H1 (cell line): ENCODE data around the gene DAGLA. TPM values are rescaled to one million over a fixed set of nuclear protein-coding genes. Genes with fewer than 3 reads are reported as not detected.

Experiments used
- CTCF ChIA-PET: fragments of 300-600 bp; sonication (Branson Sonifier 250); formaldehyde crosslinking; loops from one replicate; lab custom pipeline; 2021; ENCODE audit not compliant: partially characterized antibody; lab: Charles Lee
- POLR2A ChIA-PET: fragments of 300-600 bp; sonication (Branson Sonifier 250); formaldehyde crosslinking; loops from one replicate; lab custom pipeline; 2021; ENCODE audit warnings: inconsistent platforms; ENCODE audit not compliant: partially characterized antibody; lab: Charles Lee
- DNase-seq, 2 experiments: peaks; one replicate each; pipeline versions ENCODE4 v3.0.0 to v3.0.0-alpha.2; 2010 to 2022; ENCODE audit warnings: low spot score in 2 of 2, low read depth in 1 of 2, mixed read lengths in 1 of 2
- FAIRE-seq: peaks from 2 replicates; lab custom pipeline; 2011; peaks lifted over from hg19 to GRCh38; lab: Jason Lieb, UNC
- H2AFZ ChIP-seq: 2 replicates; pipeline ENCODE4 v1.8.1; 2012; ENCODE audit warnings: low read length, inconsistent platforms
- H2AK5ac ChIP-seq: 2 replicates; pipeline ENCODE4 v1.6.1; 2013; ENCODE audit warnings: low read depth, low read length
- H2BK120ac ChIP-seq: replicated peaks from 2 replicates; pipeline ENCODE3; 2013; ENCODE audit warnings: low read depth, low read length, inconsistent platforms
- H2BK12ac ChIP-seq: 2 replicates; pipeline ENCODE4 v1.6.1; 2013; ENCODE audit warnings: low read depth, low read length
- H2BK15ac ChIP-seq: 2 replicates; pipeline ENCODE4 v1.6.1; 2013; ENCODE audit warnings: low read length
- H2BK20ac ChIP-seq: 2 replicates; pipeline ENCODE4 v1.6.1; 2013; ENCODE audit warnings: low read length
- H2BK5ac ChIP-seq: 2 replicates; pipeline ENCODE4 v1.6.1; 2013; ENCODE audit warnings: low read depth, low read length
- H3K14ac ChIP-seq: 2 replicates; pipeline ENCODE4 v1.6.1; 2013; ENCODE audit warnings: inconsistent platforms; ENCODE audit not compliant: insufficient read length
- H3K18ac ChIP-seq: 2 replicates; pipeline ENCODE4 v1.6.1; 2013; ENCODE audit warnings: low read length; ENCODE audit errors: extremely low read depth
- H3K23ac ChIP-seq: 2 replicates; pipeline ENCODE4 v1.6.1; 2013; ENCODE audit warnings: inconsistent platforms; ENCODE audit not compliant: insufficient read length
- H3K23me2 ChIP-seq: 2 replicates; pipeline ENCODE4 v1.6.1; 2013; ENCODE audit warnings: low read depth, low read length
- H3K27ac ChIP-seq: 2 replicates; pipeline ENCODE4 v1.6.1; 2011; ENCODE audit warnings: low read depth, low read length, inconsistent platforms
- H3K27me3 ChIP-seq, 4 experiments: replicated peaks in 1 of 4; 1 replicate in 1 of 4; 2 replicates in 3 of 4; pipeline versions ENCODE4 v1.6.1 to v1.8.1; 2011 to 2013; ENCODE audit warnings: low read length in 3 of 4, mild to moderate bottlenecking in 3 of 4, inconsistent platforms in 2 of 4, mixed read lengths in 2 of 4, moderate library complexity in 1 of 4; ENCODE audit not compliant: control insufficient read depth in 3 of 4, insufficient read depth in 3 of 4; ENCODE audit errors: extremely low read depth in 1 of 4
- H3K36me3 ChIP-seq, 4 experiments: 2 replicates each; pipeline versions ENCODE4 v1.6.1 to v1.8.1; 2011 to 2013; ENCODE audit warnings: mild to moderate bottlenecking in 4 of 4, low read length in 3 of 4, moderate library complexity in 2 of 4, control low read depth in 1 of 4, inconsistent platforms in 1 of 4; ENCODE audit not compliant: insufficient read depth in 4 of 4, control insufficient read depth in 2 of 4
- H3K4ac ChIP-seq: replicated peaks from 2 replicates; pipeline ENCODE3; 2013; ENCODE audit warnings: low read length, low read depth, mixed read lengths, inconsistent platforms; ENCODE audit not compliant: insufficient read length
- H3K4me1 ChIP-seq, 4 experiments: replicated peaks in 1 of 4; 1 replicate in 1 of 4; 2 replicates in 3 of 4; pipeline versions ENCODE4 v1.6.1 to v1.8.1; 2011 to 2013; ENCODE audit warnings: low read length in 3 of 4, inconsistent platforms in 2 of 4, mixed read lengths in 1 of 4; ENCODE audit not compliant: insufficient read depth in 4 of 4, control insufficient read depth in 3 of 4
- H3K4me2 ChIP-seq, 2 experiments: 2 replicates each; pipeline versions ENCODE4 v1.6.1 to v1.8.1; 2011 to 2013; ENCODE audit warnings: low read depth in 2 of 2, low read length in 2 of 2, control low read depth in 1 of 2, inconsistent platforms in 1 of 2, mild to moderate bottlenecking in 1 of 2; ENCODE audit not compliant: insufficient read depth in 1 of 2
- H3K4me3 ChIP-seq, 4 experiments: fragments of 200-600, 300-600 bp in 1 of 4; sonication (generic), shearing (Covaris generic), sonication (Bioruptor Twin) in 1 of 4; 2 replicates each; pipeline versions ENCODE4 v1.5.1 to v1.8.1; 2011 to 2016; ENCODE audit warnings: low read length in 4 of 4, low read depth in 3 of 4, control low read depth in 2 of 4, inconsistent platforms in 2 of 4, mild to moderate bottlenecking in 2 of 4, mixed read lengths in 1 of 4, moderate library complexity in 1 of 4; ENCODE audit not compliant: insufficient read depth in 2 of 4; ENCODE audit errors: extremely low read depth in 1 of 4
- H3K56ac ChIP-seq: replicated peaks from 2 replicates; pipeline ENCODE3; 2013; ENCODE audit warnings: low read depth, mild to moderate bottlenecking, mixed read lengths, low read length, inconsistent platforms; ENCODE audit not compliant: insufficient read length
- H3K79me1 ChIP-seq: 2 replicates; pipeline ENCODE4 v1.6.1; 2013; ENCODE audit warnings: low read depth, low read length, control low read depth
- H3K79me2 ChIP-seq, 2 experiments: 2 replicates each; pipeline versions ENCODE4 v1.6.1 to v1.8.1; 2012 to 2013; ENCODE audit warnings: low read length in 2 of 2, mild to moderate bottlenecking in 2 of 2, inconsistent platforms in 1 of 2; ENCODE audit not compliant: insufficient read depth in 2 of 2, control insufficient read depth in 1 of 2
- H3K9ac ChIP-seq, 4 experiments: replicated peaks in 1 of 4; 1 replicate in 1 of 4; 2 replicates in 3 of 4; pipeline versions ENCODE4 v1.6.1 to v1.8.1; 2011 to 2013; ENCODE audit warnings: low read depth in 3 of 4, low read length in 3 of 4, control low read depth in 2 of 4, mild to moderate bottlenecking in 2 of 4, moderate library complexity in 2 of 4, inconsistent platforms in 1 of 4; ENCODE audit errors: extremely low read depth in 1 of 4
- H3K9me3 ChIP-seq, 2 experiments: 2 replicates each; pipeline versions ENCODE4 v1.6.1 to v1.8.1; 2012 to 2013; ENCODE audit warnings: mild to moderate bottlenecking in 2 of 2, moderate library complexity in 2 of 2, control low read depth in 1 of 2, inconsistent platforms in 1 of 2, low read depth in 1 of 2, low read length in 1 of 2, mixed read lengths in 1 of 2; ENCODE audit not compliant: insufficient read depth in 2 of 2
- H4K20me1 ChIP-seq, 2 experiments: replicated peaks in 1 of 2; 2 replicates each; pipeline versions ENCODE3 to v1.8.1; 2011 to 2013; ENCODE audit warnings: inconsistent platforms in 2 of 2, low read length in 2 of 2, mild to moderate bottlenecking in 1 of 2; ENCODE audit not compliant: insufficient read depth in 2 of 2, control insufficient read depth in 1 of 2
- H4K5ac ChIP-seq: 2 replicates; pipeline ENCODE4 v1.6.1; 2013; ENCODE audit warnings: low read length, low read depth, mixed read lengths, inconsistent platforms; ENCODE audit not compliant: insufficient read length
- H4K8ac ChIP-seq: 2 replicates; pipeline ENCODE4 v1.8.0; 2013; ENCODE audit warnings: mild to moderate bottlenecking, moderate library complexity, low read length, inconsistent platforms; ENCODE audit not compliant: insufficient read depth; ENCODE audit errors: extremely low read depth
- H4K91ac ChIP-seq: replicated peaks from 2 replicates; pipeline ENCODE3; 2013; ENCODE audit warnings: low read length, mixed read lengths, inconsistent platforms; ENCODE audit not compliant: insufficient read length
- BACH1 ChIP-seq: IDR thresholded peaks from 2 replicates; pipeline ENCODE4 v1.6.1; 2012; ENCODE audit warnings: low read length, improper control_type of control experiment
- CHD1 ChIP-seq: IDR thresholded peaks from 2 replicates; pipeline ENCODE4 v1.6.1; 2012; ENCODE audit warnings: low read depth, low read length, improper control_type of control experiment
- FOSL1 ChIP-seq: IDR thresholded peaks from 2 replicates; pipeline ENCODE4 v1.6.1; 2011; ENCODE audit warnings: mild to moderate bottlenecking, low read depth, low read length, moderate library complexity; ENCODE audit not compliant: insufficient read depth
- HDAC2 ChIP-seq, 2 experiments: fragments of 300-600 bp in 1 of 2; sonication (generic) in 1 of 2; IDR thresholded peaks; 2 replicates each; pipeline ENCODE4 v1.6.1; 2011 to 2012; ENCODE audit warnings: low read depth in 2 of 2, low read length in 2 of 2, mild to moderate bottlenecking in 2 of 2, moderate library complexity in 2 of 2, borderline replicate concordance in 1 of 2, inconsistent platforms in 1 of 2
- MAFK ChIP-seq: IDR thresholded peaks from 2 replicates; pipeline ENCODE4 v1.6.1; 2012; ENCODE audit warnings: low read depth, mild to moderate bottlenecking, improper control_type of control experiment, low read length
- SAP30 ChIP-seq: fragments of 300-600 bp; sonication (generic); IDR thresholded peaks from 2 replicates; pipeline ENCODE4 v1.7.1; 2012; ENCODE audit warnings: low read length, moderate library complexity, mild to moderate bottlenecking, inconsistent platforms; ENCODE audit not compliant: insufficient read depth, insufficient replicate concordance
- SIRT6 ChIP-seq: IDR thresholded peaks from one replicate; pipeline ENCODE4 v1.7.1; 2012; ENCODE audit warnings: low read length, inconsistent platforms
- SUZ12 ChIP-seq: fragments of 200-600 bp; sonication (generic); IDR thresholded peaks from 2 replicates; pipeline ENCODE4 v1.6.1; 2012; ENCODE audit warnings: mild to moderate bottlenecking, inconsistent platforms, low read length, moderate library complexity, mixed read lengths
- TAF7 ChIP-seq: optimal IDR thresholded peaks from 2 replicates; pipeline ENCODE3; 2011; ENCODE audit warnings: low read depth, mild to moderate bottlenecking, inconsistent platforms, low read length, moderate library complexity, borderline replicate concordance
- TCF12 ChIP-seq: IDR thresholded peaks from 2 replicates; pipeline ENCODE4 v1.6.1; 2011; ENCODE audit warnings: low read depth, mild to moderate bottlenecking, low read length
- WGBS, 2 experiments: shearing (Covaris generic) in 1 of 2; methylation state at CpG; one replicate each; pipeline versions ENCODE4 v1.1.6 to v1.1.7; 2013 to 2015; ENCODE audit warnings: low lambda C conversion rate in 2 of 2, mixed read lengths in 2 of 2, inconsistent platforms in 1 of 2, low coverage in 1 of 2, missing lambda C conversion rate in 1 of 2; ENCODE audit not compliant: insufficient replicate concordance in 2 of 2, insufficient coverage in 1 of 2, insufficient read length in 1 of 2; ENCODE audit errors: extremely low coverage in 1 of 2, missing lambda C conversion rate in 1 of 2; 5-methylcytosine and 5-hydroxymethylcytosine counted together
- polyA plus RNA-seq, 7 experiments: library from polyadenylated mRNA; depleted of rRNA in 3 of 7; stranded (reverse) in 5 of 7; unstranded in 2 of 7; fragments of >200 nt in 5 of 7; fragments of 200-250 nt in 2 of 7; gene quantifications; 1 replicate in 5 of 7; 2 replicates in 1 of 7; 4 replicates in 1 of 7; pipeline versions ENCODE4 v1.2.1 to v1.2.3, GENCODE V29; 2011 to 2013; ENCODE audit warnings: missing spikeins in 2 of 7, mixed read lengths in 2 of 7
- total RNA-seq: library from RNA; stranded (reverse); fragmentation: NEBNext Ultra II Directional; extraction: Animal tissue kit (Norgen Biotek cat#: 25700); gene quantifications from 2 replicates; pipeline ENCODE4 v1.2.1, GENCODE V29; 2021
- TF ChIP-seq, protein P1 (sequence below): IDR thresholded peaks from 2 replicates; pipeline ENCODE4 v1.6.1; 2012; ENCODE audit warnings: inconsistent platforms

The DAGLA gene
- total and polyA plus RNA-seq, 2 of the 8 experiments (the other 6 are each of a cell fraction or from before 2014, with no cell fraction given): 3.6 to 6.6 TPM

DNA sequence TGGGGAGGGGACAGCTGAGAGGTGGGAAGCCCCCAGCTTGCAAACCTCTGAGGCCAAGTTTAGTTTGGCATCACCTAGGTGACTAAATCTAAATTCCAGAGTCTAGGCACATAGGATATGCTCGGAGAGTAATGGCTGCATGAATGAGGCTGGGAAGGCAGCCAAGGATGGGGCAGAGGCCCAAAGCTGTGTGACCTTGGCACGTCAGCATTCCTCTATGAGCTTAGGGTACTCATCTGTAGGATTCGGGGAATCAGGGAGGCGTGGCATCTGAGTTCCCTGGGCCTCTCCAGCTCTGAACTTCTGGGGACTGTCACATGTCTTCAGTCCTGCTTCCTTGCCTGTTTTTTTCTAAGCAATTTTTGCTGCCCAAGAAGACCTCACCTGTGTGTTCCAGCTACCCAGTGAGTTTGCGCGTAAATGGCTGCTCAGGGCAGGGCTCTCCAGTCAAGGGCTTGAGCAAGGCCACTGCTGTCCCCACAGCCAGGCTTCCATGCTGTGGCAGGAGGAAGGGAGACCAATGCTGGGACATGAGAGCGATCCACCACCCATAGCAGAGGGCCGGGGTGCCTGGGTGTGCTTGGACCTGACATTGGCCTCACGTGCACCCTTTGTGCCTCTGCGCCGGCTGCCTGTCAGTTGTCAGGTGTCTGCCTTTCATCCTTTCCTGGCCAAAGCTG is 13.9 kb downstream of the DAGLA start:
- ChIA-PET POLR2A (interaction anchor here (0.8 to 1.7 kb wide), 6 partner anchors 10 to 121 kb away, joined by 3 to 4 read pairs (median 4); no protein-coding TSS in a partner anchor), CTCF (interaction anchor here (0.7 to 5.1 kb wide), 15 partner anchors 11 to 248 kb away, joined by 3 to 46 read pairs (median 5); partner anchors contain the start of gene DAGLA)
- no peaks in the 10 kb centered on the region for H3K79me2 ChIP-seq
- DNase-seq (no peak), FAIRE-seq (no peak)
- no peaks in the 10 kb centered on the region for H3K23me2 ChIP-seq
- peaks cover 0 to 3% (median 1%) of the 10 kb centered on the region in 4 experiments; a peak in 1 of 7 replicates for H3K27me3 ChIP-seq
- no peak overlapping the region for H3K56ac ChIP-seq
- no peaks in the 10 kb centered on the region for H3K9me3 ChIP-seq
- H3K14ac ChIP-seq: no peak overlapping the region
- H2AFZ ChIP-seq: no peak overlapping the region
- H3K4me3 ChIP-seq: no peak overlapping the region
- H4K20me1 ChIP-seq: no peaks in the 10 kb centered on the region
- H4K91ac ChIP-seq: no peak overlapping the region
- H3K4ac ChIP-seq: no peak overlapping the region
- H3K79me1 ChIP-seq: no peaks in the 10 kb centered on the region
- no peak overlapping the region for H3K23ac ChIP-seq
- no peak overlapping the region for H2AK5ac ChIP-seq
- H3K9ac ChIP-seq: no peak overlapping the region
- peak overlapping the region; percentile 76; the same call in 1 of the 2 replicates for H2BK15ac ChIP-seq
- no peak overlapping the region for H4K5ac ChIP-seq
- H3K18ac ChIP-seq: no peak overlapping the region
- peak overlapping the region; percentile 86; the same call in 1 of the 2 replicates for H2BK12ac ChIP-seq
- H2BK120ac ChIP-seq: no peak overlapping the region
- peak overlapping the region; percentile 61; the same call in 1 of the 2 replicates for H2BK20ac ChIP-seq
- H4K8ac ChIP-seq: no peak overlapping the region
- H2BK5ac ChIP-seq: peak overlapping the region; percentile 54; the same call in 1 of the 2 replicates
- H3K36me3 ChIP-seq: no peaks in the 10 kb centered on the region
- WGBS, 2 experiments: 82% methylated on average over 11 of the region's 11 CpGs; no CpG with 5 or more reads in 1 of the 2 experiments
- H3K4me1 ChIP-seq: peaks cover 9 to 40% (median 31%) of the 10 kb centered on the region in 4 experiments
- H3K4me2 ChIP-seq: no peak overlapping the region
- no peak overlapping the region for H3K27ac ChIP-seq
- TF ChIP-seq FOSL1 (no peak), HDAC2 (IDR thresholded peaks at IDR 0.05; ENCODE audit: borderline replicate concordance in 1 of 2, low read depth in 2 of 2, low read length in 2 of 2) (no peak), TAF7 (no peak), SIRT6 (no peak), SAP30 (no peak), CHD1 (no peak), SUZ12 (no peak), BACH1 (no peak), TCF12 (no peak), MAFK (no peak)
- TF ChIP-seq, protein P1, sequence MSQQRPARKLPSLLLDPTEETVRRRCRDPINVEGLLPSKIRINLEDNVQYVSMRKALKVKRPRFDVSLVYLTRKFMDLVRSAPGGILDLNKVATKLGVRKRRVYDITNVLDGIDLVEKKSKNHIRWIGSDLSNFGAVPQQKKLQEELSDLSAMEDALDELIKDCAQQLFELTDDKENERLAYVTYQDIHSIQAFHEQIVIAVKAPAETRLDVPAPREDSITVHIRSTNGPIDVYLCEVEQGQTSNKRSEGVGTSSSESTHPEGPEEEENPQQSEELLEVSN: no peak
